GM19240 (cell line): Measurements from ENCODE around the gene ATG101.
A peak's percentile ranks its signal among the peaks of the same experiment; 100 is the strongest.

Experiments used
- DNase-seq: peaks from one replicate; pipeline ENCODE4 v3.0.0; 2011; ENCODE audit warnings: low spot score; ENCODE audit not compliant: insufficient read length

Gene ATG101

DNA sequence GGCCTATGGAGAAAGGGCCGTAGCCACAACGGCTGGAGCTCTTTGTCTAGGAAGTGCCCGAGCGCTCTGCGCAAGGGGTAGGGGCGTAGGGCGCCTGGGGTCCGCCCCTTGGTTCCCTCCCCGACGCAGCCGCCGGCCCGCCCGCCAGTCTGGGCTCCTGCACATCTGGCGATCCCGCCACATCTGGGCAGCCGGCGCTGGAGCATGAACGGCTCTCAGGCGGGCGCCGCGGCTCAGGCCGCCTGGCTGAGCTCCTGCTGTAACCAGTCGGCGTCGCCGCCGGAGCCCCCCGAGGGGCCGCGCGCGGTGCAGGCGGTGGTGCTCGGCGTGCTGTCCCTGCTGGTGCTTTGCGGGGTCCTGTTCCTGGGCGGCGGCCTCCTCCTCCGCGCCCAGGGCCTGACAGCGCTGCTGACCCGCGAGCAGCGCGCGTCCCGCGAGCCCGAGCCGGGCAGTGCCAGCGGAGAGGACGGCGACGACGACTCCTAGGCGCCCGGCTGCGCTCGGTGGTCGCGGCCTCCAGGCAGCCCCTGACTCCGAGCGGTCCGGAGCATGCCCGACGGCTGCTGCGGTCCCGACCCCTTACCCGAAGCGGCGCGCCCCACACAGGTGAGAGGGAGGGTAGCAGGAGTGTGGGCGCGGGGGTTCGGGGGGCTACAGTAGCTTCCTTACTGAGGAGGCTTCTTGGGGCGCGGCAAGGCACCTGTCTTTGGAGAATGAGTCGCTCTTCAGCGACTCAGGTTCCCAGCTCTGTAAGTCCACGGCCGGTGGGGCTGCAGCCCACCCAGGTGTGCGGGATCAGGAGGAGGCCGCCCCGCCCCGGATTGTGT, 10.0 kb downstream of the ATG101 start, which contains the start of gene SMIM41:
Gene SMIM41, plus strand, starts transcription at position 129 of the 827 bp plus-strand sequence. Its CDS starts 76 bp downstream, at position 205.
- no peak for DNase-seq

GRCh38 chr12:52080403-52081251, 10.8 kb downstream of the ATG101 start:
- DNase-seq, result no peak

GRCh38 chr12:52081263-52081733, 11.5 kb downstream of the ATG101 start:
- peak; percentile 52 for DNase-seq

DNA sequence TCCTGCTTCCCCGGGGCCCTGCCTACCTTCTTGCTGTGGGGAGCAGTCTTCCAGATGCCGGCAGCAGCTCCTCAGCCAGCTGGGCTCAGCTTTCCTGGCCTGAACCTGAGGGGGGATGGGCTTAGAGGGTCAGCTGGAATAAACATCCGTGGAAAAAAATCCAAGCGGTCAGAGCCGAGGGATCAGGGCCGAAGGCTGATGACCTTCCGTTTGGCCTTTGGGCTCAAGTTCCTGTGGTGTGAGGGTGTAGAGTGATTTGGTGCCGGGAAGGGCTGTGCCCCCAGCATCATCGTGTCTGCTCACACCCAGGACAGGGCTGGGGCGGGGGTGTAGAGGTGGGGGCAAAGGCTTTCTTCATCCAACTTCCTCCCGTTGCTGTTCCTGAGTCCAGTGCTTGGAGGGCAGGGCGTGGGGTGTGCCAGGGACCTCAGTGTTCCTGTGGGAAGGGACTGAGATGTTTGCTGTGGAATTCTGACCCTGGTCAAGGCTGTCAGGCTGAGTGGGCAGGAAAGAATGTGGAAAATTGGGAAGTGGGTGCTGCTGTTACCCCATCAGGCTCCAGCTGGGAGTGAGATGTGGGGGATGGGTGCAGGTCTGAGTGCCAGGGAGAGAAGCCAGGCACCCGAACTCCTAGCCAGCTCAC, 12.4 kb downstream of the ATG101 start:
- DNase-seq, result no peak

DNA sequence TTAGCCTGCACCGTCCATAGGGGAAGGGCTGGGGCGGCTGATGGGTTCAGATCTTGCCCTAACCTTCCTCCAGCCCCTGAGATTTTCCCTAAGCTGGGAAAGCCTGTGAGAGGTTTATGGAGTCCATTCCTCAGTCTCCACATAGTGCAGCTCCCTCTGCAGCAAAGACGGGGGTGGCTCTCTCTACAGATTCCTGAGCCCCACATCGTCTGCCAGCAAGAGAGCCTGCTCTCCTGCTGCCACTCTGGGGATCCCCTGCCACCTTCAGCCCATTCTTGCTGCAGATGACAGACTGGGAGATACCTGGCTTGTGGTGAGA, 12.8 kb downstream of the ATG101 start:
- no peak for DNase-seq

GRCh38 chr12:52082988-52083637, 13.3 kb downstream of the ATG101 start:
- peak; percentile 94 for DNase-seq

DNA sequence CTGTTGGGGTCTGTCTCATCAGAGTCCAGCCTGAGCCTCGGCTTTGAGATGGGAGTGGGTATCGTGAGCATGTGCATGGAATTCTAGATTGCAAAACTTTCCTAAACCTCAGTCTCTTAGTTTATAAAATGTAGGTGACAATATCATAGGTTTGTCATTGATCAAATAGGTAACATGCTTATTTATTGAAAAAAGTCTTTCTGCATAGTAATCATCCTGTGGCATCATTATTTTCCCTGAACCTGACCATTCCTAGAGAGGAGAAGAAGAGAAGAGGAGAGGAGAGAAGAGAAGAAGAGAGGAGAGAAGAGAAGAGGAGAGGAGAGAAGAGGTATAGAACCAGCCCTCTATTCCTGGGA, 13.8 kb downstream of the ATG101 start:
- no peak for DNase-seq

DNA sequence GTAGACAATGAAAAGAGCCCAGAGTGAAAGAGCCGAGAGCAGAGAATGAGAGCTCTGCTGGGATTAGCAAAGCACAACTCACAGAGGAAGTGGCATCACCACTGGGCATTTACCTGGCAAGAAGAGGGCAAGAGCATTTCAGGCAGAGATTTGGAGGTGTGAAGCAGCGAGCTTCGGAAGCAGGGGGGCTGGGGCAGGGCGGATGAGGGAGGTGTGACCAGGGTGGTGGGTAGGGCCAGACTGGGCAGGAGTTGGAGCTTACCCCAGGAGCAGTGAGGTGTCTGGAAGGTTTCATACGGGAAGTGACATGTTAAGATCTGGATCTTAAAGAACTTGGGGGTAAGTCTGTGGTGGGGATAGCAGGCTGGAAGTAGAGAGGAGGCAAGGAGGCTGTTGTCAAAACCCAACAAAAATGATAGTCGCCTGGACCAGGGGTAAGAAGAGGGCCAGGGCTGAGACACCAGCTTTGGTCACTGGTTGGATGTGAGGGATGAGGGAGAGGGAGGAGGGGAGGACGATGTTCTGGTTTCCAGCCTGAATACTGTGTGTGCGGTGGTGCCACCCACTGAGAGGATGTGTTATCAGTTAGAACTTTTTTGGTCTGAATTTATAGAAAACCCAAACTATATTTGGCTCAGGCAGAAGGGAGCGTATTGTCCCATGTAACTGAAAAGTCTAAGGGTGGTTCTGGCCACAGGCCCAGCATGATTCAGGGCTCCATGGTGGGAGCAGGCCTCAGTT, 14.9 kb downstream of the ATG101 start:
- no peak for DNase-seq

- DNase-seq, result no peak
Observed at GRCh38 chr12:52085682-52086180, 16.0 kb downstream of the ATG101 start.

GRCh38 chr12:52086366-52086765, 16.6 kb downstream of the ATG101 start:
- no peak for DNase-seq

DNA sequence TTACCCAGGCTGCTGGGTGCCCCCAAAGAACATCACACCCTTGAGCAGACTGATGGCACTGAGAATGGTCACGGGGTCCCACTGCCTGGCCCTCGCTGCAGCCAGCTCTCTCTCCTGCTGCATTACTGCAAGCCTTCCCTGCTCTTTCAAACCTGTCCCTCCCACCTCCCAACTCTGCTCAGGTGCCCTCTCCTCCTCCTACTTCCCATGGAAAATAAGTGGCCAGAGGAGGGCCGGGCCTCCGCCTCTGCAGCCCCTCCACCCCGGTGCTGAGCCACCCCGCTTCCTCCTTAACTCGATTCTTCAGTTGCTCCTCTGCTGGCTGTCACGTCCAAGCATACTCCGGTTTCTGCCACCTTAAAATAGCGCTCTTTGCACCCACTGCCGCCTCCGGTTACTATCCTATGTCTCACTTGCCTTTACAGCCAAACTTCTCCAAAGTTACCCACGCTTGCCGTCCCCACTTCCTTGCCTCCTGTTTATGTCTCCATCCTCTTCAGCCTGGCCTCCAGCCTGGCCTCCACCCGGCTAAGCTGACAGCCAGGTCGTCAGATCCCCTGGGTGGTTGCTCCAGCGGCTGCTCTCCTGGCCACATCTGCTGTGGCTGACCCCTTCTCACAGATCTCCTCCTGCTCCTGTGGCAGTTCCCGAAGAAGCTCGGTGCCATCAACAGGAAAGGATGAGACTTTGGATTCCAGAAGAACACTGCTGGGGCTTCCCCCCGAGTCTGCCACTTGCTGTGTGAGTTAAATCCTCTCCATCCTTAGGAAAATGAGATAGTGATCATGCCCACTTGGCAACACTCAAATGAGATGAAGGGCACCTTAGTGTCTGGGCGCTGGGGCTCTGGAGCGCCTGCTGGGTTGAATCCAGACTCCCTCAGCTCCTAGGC, 17.4 kb downstream of the ATG101 start:
- no peak for DNase-seq

DNA sequence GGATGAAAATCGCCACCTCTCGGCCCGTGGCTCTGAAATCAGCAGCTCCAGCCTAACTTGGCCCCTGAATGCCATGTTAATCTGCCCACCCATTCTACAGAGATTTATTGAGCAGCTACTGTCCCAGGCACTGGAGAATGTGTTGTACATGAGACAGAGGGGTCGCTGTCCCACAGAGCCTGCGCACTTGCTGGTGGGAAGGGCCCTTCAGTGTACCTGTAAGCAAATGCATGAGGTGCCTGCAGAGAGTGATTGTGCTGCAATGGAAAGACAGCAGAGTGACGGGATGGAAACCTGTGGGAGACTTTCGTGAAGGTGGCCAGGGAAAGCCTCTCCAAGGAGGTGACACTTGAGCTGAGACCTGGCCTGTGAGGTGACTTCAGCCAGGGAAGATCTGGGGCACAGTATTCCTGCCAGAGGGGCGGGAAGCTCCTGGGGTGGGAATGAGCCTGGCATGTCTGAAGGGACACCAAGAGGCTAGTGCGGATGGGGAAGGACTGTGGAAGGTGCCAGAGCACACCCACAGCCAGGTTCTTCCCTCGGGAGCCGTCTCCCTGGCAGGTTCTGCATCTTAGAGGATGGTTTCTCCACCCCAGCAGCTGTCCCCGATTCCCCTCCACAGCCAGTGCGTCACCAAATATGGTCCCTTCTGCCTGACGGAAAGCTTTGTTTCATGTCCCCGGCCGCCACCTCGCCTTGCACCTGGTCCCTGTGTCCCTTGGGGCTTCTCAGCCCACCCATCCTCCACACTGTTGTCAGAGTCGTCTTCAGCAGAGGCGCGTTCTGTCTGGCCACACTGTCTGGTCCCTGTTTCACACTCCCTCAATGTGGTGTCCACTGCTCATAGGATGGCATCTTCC, 18.4 kb downstream of the ATG101 start:
- no peak for DNase-seq

- no peak for DNase-seq
Observed at GRCh38 chr12:52089491-52089890, 19.7 kb downstream of the ATG101 start.

DNA sequence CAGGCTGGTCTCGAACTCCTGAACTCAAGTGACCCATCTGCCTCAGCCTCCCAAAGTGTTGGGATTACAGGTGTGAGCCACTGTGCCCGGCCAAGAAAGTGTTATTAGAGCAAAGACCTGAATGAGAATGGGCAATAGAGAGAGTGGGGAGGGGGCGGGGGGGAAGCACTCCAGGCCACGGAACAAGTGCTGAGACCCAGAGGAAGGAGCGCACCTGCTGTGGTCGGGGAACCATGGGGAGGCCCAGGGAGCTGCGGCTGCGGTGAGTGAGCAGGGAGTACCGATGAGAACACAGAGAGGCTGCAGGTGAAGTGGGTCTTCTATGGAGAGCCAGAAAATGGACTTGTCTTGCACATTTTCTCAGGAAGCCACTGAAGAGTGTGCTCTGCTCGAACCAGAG, 20.5 kb downstream of the ATG101 start:
- DNase-seq, result no peak

DNA sequence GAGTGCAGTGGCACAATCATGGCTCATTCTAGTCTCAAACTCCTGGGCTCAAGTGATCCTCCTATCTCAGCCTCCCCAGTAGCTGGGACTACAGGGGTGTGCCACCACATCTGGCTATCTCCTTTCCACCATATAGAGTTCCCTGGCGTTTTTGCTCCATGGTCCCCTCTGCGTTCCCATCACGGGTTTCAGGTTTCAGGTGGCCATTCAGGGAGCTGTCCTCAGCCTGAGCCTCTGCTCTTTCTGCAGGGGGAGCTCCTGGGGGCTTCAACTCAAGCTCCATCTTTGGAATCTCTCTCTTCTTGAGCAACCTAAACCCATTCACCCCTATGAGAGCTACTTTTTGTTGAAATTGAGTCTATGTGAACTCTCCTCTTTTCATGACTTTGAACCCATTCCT, 21.3 kb downstream of the ATG101 start:
- DNase-seq, result no peak

GRCh38 chr12:52091869-52092268, 22.1 kb downstream of the ATG101 start:
- DNase-seq, result no peak

GRCh38 chr12:52093346-52093745, 23.6 kb downstream of the ATG101 start:
- DNase-seq, result no peak

DNA sequence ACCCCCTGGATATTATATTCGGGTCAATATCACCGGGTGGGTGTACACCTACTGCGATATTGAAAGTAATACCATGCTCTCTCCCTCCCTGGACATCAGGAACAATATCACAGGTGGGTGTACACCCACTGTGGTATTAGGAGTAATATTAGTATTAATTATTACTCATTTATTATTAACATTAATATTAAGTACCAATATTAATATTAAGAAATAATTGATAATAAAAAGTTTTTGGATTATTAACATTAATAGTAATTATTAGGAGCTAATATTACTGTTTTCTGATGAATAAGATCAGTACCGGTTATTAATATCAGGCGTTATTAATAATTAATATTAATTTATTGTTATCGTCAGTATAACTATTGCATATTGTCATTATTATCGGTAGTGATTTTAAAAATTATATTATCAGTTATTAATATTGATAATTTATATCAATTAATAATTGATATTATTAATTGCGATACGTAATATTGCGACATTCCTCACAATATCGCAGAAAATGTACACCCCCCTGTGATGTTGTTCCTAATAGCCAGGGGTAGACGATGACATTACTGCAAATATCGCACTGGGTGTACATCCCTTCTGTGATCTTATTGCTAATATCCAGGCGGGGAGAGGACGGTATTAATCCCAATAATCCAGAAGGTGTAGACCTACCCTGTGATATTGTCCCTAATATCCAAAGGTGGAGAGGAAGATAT, 26.7 kb downstream of the ATG101 start:
- DNase-seq, result no peak
